ENCODE measurements around the gene A4GNT. TPM values are rescaled to one million over a fixed set of nuclear protein-coding genes. Genes with fewer than 3 reads are reported as not detected.
A peak's percentile ranks its signal among the peaks of the same experiment; 100 is the strongest.
"Not testable (repeated sequence)": the region's sequence is repeated elsewhere in the genome, so short reads cannot be mapped to it uniquely, and the experiment has no call there.

A4GNT gene
- 0.96 TPM for total RNA-seq (ENCODE audit: insufficient read depth, low replicate concordance)

DNA sequence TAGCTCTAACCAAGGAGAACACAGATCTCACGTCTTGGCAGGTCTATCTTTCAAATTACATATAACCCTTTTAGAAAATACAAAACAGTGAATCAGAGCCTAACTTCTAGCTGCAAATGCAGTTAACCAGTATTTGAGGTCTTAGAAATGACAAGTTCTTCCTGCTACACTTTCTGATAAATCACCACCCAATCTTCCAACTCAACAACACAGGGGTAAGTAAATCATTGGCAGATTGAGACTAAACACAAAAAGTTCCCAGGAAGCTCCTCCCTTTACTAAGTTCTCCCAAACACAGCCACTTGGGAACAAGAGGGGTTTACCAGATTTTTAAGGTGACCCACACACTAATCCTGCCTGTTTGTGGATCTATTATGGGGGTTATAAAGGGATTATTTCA lies at the start of gene A4GNT:
TSS of gene A4GNT (minus strand) at position 152 of the 400 bp plus-strand sequence. CDS start 1,134 bp downstream, outside the sequence.
- no peak for DNase-seq (ENCODE audit: low spot score)

DNA sequence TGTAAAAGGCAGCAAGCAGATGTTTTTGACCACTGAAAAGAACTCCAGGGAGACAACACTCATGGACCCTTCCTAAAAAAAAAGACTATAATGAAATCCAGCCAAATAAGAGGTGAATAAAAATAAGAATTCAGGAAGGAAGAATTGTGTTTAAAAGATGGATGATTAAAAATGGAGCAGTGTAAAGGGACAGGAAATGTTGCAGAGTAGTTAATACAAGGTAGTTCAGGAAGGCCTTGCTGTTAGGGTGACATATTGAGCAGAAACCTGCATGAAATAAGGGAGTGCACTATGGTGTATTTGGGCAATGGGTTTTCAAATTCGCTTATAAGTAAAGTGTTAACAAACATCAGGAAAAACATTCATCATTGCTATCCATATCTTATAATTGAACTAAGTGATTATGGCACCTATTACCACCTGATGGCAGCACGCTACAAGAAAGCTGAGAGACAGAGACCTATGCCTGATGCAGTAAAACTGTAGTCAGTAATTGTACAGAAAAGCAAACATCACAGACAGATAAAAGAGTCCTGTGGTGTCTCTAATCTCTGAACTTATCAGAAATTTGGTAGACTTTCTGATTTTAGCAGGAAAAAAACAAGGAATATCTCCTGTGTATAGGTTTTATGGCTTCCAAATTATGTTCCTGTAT lies 48.3 kb upstream of the A4GNT start:
- DNase-seq (ENCODE audit: low spot score), result peak; percentile 13

DNA sequence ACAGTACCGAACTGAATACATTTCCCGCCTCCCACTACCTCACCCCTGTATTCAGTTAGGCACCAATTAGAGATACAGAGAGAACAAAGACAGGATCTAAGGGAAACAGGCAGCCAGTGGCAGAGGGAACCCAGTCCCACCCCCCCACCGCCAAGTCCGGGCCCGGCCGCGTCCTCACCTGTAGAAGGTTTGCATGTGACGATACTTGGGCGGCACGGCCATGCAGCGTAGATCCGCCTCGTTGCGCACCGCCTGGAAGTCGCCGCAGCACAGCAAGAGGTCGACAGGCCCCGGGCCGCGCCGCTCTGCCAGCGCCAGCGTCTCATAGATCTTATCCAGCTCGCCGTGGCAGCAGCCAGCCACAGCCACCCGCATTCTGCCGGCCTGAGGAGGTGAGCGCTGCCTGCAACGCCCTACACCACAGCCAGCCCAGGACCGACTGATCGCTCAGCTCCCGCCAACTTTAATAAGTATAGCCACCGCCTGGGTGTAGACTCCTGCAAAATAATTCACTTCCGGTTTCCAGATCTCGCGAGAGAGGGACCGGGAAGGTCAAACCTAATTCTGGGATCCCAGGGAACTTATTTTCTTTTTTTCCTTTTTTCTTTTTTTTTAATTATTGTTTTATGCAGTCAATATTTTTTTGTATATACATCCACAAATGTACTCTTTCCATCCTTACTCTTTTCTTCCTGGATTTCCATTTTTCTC lies 42.4 kb upstream of the A4GNT start, which contains the start of gene DBR1:
TSS of gene DBR1 (minus strand) at position 501 of the 711 bp plus-strand sequence. CDS start at position 375, 126 bp downstream.
- DNase-seq (ENCODE audit: low spot score), result peak; percentile 92

DNA sequence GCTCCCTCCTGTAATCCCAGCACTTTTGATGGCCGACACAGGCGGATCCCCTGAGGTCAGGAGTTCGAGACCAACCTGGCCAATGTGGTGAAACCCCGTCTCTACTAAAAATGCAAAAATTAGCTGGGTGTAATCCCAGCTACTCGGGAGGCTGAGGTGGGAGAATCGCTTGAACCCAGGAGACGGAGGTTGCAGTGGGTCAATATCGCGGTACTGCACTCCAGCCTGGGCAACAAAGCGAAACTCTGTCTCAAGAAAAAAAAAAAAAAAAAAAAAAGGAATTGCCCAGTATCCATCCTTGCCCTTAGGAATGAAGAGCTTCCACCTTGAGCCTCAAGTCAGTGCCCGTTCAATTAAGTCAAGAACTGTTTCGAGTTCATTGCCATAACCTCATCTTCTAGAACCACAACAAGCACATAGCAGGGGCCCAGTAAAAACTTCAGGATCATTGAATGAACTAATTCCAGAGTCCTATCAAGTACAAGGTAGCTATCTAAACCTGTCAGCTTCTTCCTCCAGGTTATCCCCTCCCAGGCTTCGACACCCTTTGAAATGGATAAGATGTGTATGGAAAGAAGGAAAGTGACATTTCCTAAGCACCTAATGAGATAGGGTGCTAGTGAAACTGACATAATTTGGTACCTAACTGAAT lies 41.7 kb upstream of the A4GNT start:
- peak; percentile 2 for DNase-seq (ENCODE audit: low spot score)

DNA sequence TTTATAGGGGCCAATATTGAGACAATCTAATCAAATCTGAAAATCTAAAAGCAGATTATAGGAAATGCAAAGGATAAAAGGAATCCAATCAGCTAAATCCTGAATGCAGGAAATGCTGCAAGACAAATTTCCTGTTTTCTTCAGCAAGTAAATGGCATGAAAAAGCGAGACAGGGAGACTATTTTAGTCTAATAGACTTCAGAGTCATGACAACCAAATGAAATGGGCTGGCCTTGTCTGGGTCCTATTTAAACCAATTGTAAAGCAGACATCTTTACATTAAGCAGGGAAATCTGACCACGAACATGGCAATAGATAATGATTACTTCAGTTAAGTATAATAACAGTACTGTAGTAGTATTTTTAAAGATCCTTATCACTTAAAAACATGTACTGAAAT lies 40.4 kb upstream of the A4GNT start:
- DNase-seq (ENCODE audit: low spot score), result no peak

DNA sequence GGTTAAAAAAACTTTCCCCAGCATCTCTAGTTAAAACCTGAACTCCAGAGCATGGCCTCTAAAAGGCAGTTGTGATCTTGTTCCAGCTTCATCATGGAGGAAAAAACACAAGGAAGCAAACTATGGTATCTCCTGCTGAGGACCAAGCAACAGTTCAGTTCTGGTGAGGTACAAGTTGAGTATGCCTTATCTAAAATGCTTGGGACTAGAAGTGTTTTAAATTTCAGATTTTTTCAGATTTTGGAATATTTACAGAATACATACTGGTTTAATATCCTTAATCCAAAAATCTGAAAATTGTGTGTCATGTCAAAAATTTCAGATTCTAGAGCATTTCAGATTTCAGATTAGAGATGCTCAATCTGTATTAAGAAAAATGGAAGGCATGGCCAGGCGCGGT lies 32.9 kb upstream of the A4GNT start:
- no peak for DNase-seq (ENCODE audit: low spot score)

DNA sequence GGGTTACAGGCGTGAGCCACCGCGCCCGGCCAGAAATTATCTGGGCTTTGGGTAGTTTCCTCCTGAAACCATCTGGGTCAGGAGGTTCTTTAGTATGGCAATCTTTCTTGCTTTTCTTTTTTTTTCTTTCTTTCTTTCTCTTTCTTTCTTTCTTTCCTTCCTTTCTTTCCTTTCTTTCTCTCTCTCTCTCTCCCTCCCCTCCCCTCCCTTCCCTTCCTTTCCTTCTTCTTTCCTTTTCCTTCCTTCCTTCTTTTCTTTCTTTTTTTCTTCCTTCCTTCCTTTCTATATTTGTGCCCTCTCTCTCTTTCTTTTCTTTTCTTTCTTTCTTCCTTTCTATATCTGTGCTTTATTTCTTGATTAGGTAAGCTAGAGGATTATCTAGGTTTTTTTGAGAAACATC lies 25.6 kb upstream of the A4GNT start:
- DNase-seq (ENCODE audit: low spot score), result no peak

DNA sequence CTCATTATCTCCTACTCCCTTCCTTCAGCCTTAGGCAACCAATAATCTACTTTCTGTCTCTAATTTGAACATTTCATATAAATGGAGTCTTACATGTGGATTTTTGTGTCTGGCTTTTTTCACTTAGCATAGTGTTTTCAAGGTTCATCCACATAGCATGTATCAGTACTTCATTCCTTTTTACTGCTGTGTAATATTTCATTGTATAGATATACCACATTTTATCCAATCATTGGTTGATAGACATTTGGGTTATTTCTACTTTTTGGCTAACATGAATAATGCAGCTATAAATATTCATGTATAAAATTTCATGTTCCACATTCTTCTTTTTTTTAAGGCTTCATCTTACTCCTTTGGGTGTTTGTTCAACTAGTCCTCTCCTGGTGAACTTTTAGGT lies 22.3 kb upstream of the A4GNT start:
- no peak for DNase-seq (ENCODE audit: low spot score)

DNA sequence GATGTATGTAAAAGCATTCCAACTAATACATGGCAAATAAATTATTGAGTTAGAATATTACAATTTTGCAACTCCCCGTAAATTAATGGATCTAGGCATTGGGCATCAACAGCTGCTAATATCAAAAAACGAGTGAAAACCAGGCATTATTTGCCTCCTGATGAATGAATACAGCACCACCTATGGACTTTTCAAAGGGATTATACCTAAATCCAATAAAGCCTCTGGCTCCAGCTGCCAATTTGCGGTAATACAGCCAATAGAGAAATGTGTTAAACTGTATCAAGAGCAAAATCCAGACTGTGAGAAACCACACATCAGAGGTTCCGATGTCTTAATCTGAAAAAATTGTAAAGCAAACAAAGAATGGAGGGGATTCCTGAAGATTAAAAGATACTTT lies 16.3 kb upstream of the A4GNT start:
- DNase-seq (ENCODE audit: low spot score), result no peak

DNA sequence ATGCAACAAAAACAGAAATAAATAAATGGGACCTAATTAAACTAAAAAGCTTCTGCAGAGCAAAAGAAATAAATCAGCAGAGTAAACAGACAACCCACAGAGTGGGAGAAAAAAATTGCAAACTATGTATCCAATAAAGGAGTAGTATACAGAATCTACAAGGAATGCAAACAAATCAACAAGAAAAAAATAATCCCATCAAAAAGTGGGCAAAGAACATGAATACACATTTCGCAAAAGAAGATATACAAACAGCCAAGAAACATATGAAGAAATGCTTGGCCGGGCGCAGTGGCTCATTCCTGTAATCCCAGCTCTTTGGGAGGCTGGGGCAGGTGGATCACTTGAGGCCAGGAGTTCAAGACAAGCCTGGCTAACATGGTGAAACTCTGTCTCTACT lies 10.0 kb upstream of the A4GNT start:
- not testable (repeated sequence) for DNase-seq (ENCODE audit: low spot score)

DNA sequence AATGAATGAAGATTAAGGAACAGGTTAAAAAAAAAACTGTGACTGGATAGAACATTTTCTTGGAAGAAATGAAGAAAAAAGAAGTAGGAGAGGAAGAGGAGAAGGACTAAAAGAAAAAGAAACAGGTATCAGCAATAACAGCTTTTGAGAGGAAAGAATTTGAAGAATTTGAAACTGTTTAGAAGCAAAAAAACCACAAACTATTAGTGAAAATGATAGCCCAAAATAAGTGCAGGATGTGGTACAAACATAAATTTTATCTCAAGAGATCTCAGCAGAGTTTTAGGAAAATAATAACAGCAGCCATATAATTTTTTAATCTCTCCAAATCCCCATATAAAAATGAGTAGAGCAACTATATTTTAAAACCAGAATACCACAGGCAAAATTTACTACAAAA lies 8.8 kb upstream of the A4GNT start:
- no peak for DNase-seq (ENCODE audit: low spot score)

DNA sequence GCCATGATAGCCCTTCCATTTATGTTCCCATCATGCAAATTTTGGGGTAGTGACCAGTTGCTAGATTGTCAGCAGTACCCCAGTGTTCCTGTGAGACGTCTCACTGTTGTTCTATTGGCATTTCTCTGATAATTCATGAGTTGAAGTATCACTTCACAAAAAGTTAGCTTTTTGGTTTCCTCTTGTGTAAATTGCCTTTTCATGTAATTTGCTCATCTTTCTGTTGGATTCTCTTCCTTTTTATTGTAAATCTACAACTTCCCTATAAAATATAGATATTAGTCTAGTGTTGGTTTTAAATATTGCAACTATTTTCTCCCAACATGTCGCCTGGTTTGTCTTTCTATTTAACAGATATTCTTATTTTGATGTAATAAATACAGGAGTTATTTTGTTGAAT lies 7.5 kb upstream of the A4GNT start:
- DNase-seq (ENCODE audit: low spot score), result no peak

DNA sequence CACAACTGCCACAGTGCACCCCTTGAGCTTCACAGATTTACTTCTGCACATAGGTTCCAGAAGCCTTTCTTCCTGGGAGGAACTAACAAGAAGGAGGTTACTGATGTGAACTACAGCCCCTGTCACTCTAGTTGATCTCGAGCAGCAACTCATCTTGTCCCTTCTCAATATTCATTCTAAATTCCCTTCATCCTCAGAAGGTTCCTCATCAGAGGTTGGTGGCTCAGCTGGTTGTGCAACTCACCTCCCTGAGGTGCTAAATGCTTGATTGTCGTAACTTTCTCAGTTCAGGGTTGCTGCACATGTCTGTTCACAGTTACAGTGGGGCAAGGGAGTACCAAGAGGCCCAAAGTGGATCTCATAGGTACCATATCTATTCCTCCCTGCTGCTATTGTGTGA lies 5.7 kb upstream of the A4GNT start:
- no peak for DNase-seq (ENCODE audit: low spot score)

DNA sequence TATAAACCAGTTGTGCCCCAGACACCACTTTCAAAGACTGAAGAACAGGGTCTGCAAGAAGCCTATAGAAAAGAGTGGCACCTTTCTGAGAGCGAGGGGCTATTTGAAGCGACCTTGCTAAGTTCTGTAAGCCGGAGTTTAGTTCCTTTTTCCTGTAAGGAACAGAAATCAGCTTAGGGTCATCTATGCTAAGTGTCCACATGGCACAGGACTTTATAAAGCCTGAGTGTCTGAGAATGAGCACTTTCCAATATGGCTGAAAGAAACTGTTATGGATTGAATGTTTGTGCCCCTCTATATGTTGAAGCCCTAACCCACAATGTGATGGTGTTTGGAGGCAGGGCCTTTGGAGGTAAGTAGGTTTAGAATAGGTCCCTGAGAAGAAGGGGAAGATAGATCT lies 4.0 kb upstream of the A4GNT start:
- no peak for DNase-seq (ENCODE audit: low spot score)

DNA sequence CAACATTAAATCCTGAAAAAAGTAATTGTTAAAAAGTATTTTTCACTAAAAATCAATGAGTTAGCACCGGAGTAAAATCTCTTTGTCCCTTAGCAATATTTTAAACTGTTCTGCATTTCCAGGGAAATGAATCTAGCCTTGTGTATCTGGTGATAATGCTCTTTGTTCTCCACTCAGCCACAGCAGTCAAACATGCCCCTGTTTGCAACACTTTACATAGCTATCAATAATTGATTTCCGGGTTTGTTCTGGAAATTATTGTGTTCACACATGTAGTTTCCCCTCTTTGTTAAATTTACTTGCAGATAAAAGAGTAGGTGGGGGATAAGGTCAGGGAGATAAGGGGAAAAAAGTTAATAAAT lies 3.6 kb upstream of the A4GNT start:
- no peak for DNase-seq (ENCODE audit: low spot score)

DNA sequence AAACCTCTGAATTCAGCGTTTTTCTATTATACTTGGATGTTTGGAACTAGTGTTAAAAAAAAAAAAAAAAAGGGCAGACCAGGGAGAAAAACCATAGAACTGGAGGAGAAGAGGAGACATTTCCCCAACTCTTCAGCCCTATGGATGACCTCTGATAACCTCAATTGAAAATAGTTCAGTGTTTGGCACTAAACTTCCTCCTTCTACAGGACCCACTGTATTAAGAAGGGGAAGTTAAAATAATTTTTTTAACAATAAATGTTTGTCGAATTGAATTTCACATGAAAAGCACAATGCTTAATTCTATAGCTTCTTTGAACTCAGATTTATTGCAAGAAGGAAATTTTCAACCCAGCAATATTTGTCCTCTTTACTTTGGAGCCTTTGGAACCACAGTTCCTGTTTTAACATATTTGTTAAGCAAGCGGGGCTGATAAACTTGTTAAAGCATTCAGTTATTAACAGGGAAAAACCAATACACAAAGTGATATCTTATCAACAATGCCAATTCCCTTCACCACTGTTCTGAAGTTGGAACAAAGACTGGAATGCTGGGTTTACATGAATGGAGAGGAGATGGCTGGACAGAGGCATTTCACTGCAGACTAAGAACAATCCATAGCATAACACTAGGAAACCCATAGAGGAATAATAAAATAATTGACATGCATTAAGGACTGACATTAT lies 3.1 kb upstream of the A4GNT start:
- DNase-seq (ENCODE audit: low spot score), result no peak

DNA sequence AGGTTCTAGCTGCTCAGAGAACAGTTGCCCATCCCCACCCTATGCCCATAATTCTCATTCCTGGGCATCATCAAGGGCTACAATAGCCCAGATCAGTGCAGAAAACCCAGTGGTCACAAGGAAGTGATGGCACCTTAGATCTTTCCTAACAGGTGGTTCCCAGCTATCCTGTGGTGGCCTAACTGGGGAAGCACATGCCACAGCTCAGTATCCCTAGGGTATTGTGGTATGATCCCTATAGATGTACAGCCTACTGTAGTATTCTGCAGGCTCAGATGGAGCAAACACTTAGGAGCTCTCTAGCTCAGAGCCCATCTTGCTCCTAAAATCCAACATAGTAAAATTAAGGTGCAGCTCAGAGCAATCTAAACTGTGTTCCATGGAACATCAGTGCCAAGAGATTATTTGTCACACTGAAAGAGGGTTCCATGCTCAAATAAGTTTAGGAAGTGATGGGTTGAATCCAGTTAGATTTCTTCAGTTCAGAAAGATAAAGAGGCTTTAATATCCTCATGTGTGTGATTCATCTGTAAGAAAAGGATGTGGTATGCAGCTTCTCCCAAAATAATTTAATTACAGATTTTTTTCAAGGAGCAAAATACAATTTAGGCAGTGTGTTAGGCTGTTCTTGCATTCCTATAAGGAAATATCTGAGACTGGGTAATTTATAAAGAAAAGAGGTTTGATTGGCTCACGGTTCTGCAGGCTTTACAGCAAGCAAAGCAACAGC lies 4.4 kb downstream of the A4GNT start:
- DNase-seq (ENCODE audit: low spot score), result no peak

DNA sequence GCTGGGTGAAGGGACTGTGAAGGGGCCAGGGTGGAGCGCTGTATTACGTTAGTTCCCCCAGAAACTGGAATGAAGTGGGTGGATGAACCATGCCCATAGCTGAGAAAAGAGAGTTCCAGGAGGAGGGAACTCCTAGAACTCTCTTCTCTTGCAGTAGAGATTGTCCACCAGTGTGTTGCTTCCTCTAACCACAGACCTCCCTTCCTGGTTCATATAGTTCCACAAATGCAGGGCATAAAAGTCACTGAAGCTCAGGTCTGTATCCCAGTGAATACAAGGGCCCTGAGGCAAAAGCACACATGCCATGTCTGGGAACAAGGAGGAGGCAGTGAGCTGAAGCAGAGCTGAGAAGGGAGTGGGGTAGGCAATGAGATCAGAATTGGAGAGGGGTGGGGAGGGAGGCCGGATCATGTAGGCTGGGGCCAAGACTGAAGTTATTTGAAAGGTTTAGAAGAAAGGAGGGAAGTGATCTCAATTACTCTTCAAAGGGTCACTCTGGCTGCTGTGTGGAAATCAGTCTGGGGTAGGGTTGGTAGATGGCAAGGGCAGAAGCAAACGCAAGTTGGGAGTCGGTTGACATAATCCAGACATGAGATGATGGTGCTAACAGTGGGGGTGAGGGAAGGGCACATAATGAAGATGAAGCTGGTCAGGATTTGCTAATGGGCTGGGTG lies 6.5 kb downstream of the A4GNT start:
- peak; percentile 62 for DNase-seq (ENCODE audit: low spot score)

DNA sequence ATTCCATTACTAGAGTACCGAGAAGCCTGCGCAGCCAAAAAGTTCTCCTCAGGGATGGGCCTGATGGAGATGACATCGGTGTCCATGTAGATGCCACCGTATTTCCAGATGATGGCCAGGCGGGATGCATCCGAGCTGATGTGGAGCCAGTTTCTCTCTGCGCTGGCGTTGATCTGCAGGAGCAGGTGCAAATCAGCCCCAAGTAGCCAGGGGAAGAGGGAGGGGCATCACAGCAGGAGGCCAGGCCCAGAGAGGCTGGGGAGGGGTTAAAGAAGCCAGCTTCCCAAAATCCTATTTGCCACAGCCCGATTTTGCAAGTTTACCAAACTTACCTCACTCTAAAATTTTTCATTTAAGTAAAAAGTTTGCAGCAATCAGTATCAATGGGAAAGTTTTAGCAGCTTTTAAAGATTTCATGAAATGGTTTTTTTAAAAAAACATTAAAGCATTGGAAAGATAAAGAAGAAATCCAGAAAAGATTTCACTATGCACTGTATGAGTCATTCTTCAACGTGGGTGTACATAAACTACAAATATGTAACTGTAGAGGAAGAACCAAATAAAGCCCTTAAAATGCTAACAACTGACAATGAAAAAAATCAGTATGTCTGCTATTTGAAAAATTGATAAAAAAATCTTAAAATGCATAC lies 7.4 kb downstream of the A4GNT start:
- peak; percentile 68 for DNase-seq (ENCODE audit: low spot score)

DNA sequence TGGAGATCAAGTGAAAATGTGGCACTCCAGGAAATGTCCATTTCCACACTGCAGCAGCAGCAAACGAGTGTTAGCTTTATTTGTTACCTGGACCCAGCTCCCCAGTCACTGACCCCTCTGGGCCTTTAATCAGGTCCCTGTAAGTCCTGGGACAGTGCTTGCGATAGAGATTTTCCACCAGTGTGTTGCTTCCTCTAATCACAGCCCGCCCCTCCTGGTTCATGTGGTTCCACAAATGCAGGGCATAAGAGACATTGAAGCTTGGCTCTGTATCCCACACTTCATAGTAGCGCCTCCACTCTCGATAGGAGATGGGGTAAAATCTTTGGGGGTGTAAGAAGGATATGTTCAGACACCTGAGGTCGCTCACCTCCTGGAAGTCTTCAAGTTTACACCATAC lies 8.0 kb downstream of the A4GNT start:
- DNase-seq (ENCODE audit: low spot score), result no peak

DNA sequence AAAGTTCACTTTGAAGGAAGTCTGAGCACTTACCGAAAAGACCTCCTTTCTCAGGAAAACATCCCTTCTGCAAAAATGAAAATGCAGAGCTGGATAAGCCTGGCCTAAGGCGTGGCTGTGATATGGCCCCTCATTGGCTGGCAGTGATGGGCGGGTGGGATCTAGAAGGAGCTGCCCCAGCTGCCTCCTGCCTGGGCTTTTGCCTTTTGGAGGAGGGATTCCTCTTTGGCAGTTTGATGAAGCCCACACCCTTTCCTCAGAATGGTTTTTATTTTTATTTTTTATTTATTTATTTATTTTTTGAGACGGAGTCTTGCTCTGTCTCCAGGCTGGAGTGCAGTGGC lies 12.8 kb downstream of the A4GNT start:
- DNase-seq (ENCODE audit: low spot score), result no peak

All from umbilical cord (tissue), 2 donors.